GM18526 (cell line): ENCODE measurements around the gene RPL18A.
A peak's percentile ranks its signal among the peaks of the same experiment; 100 is the strongest.

Experiments
- POLR2A ChIP-seq: IDR thresholded peaks from 3 replicates; pipeline ENCODE4 v1.6.1; 2011; ENCODE audit not compliant: insufficient read length; ENCODE audit errors: extremely low read depth

RPL18A gene

DNA sequence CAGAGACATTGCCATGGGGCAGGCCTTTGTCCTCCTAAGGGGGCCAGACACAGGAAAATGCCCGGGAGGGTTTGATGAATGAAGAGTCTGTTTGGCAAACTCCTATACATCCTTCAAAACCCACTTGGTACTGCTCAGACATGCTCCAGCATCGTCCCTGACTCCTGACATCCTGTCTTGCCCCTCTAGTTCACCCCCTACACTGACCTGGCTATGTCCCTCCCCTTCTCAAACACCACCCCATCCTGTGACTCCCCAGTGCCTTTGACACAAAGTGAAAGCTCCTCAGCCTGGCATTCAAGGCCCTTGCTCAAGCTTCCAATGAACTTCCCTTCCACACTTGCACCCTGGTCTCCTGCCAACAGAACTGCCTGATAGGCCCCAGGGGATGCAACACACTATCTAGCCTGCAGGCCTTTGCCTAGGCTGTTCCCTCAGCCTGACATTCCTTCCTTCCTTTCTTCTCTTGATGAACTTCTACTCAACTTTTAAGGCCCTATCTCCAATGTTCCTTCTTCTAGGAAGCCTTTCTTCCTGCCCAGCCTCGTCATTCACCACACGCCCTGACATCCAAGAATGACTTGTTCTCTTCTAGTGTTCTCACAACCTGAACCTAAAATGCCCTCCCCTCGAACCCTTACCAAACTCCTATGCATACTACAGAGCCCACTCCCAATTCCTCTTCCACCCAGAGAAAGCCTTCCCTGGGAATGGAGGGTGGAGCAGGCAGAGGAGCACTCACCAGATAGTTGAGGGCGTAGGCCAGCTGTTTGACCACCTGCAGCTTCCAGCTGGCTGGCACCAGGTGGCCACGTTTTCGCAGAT is 24.3 kb upstream of the RPL18A start:
- TF ChIP-seq POLR2A: no peak

DNA sequence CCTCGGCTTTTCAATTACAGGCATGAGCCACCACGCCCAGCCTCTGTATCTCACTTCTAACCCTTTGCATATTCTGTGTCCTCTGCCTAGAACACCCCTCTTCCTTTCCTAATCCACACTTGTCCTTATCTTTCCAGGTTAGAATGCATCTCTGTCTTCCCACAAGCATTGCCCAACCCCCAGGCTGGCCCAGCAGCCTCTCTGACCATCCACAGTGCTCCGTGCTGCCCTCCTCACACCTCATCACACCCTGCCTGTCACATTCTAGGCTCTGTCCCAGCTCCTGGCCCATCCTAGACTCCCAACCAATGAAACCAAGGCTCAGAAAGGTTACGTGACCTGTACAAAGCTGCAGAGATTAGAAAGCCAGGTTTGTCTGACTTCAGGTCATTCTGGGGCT is 23.2 kb upstream of the RPL18A start:
- no peak for TF ChIP-seq POLR2A

DNA sequence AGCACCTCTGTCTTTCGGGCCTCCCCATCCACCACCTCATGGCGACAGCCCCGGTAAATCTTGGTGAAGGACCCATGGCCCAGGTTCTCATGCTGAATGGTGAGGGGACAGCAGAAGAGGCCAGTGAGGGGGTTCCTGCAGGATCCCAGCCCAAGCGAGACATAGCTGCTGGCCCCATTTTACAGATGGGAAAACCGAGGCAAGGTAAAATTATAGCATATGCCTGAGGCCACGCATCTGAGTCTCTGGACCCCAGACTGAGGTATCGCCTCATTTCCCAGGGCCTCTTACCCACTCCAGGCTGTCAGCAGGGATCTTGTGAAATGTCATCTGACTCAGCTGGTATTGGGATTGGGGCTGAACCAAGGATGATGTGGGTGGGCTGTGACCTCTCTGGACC is 21.7 kb upstream of the RPL18A start:
- no peak for TF ChIP-seq POLR2A

DNA sequence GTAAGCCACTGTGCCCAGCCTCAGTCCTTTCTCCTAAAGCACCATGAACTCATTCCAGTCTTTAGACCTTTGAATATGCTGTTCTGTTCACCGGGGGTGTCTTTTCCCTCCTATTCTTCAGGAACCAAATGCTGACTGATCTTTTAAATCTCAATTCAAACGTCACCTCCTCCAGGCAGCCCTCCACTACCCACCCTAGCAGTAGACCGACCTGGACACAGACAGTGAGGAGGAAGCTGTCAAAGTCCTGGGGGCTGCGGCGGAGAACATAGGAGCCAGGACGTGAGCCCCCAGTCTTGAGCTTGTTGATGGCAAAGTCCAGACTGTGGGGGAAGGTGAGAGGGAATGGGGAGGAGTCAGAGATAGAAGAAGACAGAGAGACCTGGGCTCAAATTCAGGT is 19.7 kb upstream of the RPL18A start:
- no peak for TF ChIP-seq POLR2A

DNA sequence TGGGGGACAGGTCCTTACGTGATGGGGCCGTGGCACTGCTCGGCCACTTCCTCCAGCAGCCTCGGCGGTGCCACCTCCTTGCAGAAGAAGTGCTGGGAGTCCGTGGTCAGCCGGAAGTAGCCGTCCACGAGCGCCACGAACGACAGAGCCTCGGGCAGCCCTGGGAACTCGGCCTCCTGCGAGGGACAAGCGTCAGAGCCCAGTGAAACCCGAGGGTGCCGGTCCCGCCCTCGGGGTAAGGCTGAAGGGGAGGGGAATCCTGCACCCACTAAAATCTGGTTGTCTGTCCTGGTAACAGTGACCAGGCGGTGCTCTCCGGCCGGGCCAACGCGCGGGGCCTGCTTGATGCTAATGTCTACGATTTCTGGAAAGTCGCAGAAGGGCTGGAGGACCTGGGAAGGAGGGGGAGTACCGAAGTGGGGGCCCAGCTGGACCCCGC is 18.3 kb upstream of the RPL18A start:
- no peak for TF ChIP-seq POLR2A

DNA sequence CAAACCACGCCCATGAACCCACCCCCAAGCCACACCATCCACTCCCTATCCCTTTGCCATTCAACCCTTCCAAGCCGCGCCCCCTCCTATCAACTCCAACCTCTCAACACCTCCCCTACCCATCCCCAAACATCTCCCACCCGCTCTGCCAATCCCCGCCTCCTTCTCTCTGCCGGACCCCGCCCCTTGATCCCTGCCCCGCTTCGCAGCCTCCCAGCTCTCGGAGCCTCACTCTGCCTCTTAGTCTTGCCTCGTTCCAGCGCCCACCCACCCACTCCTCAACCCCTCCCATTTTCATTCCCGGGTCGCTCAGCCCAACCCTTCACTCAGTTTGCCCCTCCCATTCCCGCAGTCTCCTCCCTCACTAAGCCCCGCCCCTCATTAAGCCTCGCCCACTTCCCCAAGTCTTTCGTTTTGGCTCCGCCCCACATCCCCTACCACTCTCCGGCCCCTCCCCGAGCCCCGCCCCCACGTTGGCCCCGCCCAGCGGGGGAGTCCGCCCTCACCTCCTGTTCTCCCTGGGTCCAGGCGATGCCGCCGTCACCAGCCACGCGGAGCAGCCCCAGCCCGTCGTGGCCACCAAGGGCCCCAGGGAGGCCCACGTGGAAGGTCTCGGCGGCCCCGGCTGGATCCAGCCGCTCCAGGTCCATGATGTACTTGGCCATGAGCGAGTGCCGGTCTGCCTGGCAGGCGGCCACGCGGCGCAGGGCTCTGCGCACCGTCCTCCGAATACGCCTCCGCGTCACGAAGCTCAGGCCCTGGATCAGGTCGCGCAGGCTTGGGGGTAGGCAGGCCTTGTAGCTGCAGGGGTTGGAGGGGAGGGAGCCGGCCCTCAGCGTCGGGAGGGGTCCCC is 17.7 kb upstream of the RPL18A start:
- no peak for TF ChIP-seq POLR2A

DNA sequence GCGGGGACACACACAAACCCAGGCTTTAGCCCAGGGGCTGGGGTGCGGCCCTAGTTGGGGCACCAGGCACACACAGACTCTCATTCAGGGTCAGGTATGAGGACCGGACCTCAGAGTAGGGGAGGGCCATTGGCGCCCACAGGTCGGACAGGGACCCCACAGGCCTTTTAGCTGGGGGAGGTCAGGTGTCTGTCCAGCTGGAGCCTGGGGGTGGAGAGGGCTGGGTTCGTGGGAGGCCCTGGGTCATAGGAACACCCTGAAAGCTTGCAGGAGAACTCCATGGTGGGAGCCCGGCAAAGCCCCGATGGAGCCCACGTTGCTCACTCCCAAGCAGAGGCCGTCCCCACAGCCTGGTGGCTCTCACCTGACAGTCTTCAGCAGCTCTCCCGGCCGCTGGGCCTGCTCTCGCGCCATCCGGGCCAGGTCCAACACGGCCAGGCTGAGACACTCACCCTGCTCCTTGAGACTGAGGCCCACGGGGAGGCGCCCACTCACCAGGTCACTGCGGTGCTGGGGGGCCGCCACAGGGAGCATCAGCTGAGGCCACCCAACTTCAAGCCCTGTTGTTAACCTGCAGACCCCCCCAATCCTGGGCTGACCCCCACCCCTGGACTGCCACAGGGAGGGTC is 16.9 kb upstream of the RPL18A start:
- no peak for TF ChIP-seq POLR2A

DNA sequence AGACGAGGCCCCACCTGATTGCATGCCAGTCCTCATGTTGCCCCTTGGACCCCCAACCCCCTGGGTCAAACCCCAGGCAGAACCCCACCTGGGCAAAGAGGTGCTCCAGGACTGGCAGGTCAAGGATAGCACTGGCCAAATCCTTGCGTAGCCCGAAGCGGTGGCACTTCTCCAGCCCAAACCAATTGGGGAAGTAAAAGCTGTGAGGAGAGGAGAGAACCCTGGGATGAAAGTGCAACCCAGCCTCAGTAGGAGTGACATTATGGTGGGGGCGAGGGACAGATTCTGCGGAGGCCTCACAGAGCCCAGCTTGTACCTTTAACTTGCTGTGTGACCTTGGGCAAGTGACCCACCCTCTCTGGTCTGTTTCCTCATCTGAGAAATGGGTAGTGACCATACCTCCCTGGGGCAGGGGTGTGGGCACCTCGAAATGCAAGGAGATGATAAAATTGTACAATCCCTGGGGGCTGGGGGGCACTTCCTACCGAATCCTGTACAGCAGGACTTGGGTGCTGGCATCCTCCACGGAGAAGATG is 16.4 kb upstream of the RPL18A start:
- no peak for TF ChIP-seq POLR2A

DNA sequence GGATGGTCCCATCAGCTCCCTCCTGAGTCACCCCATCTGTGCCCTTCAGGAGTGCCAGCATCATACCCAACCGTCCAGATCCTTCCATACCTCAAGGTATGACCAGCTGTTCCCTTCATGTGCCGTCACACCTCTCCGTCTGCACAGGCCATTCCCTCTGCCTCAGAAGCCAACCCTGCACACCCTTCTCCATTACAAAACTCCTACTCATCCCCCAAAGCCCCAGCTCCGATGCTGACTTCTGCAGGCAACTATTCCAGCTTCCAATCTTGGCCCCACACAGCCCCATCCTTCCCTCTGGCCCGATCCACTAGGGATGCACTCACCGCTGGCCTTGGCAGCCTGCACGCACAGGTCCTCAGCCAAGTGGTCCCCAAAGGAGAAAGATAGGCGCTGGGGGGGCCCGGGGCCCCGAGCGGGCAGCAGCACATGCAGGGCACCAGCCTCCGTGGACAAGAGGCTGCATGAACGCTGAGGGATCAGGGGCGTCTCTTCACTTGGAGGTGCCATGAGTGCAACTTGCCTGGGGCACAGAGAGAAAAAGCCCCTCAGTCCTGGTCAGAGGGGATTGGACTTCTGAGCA is 15.7 kb upstream of the RPL18A start:
- TF ChIP-seq POLR2A: no peak

DNA sequence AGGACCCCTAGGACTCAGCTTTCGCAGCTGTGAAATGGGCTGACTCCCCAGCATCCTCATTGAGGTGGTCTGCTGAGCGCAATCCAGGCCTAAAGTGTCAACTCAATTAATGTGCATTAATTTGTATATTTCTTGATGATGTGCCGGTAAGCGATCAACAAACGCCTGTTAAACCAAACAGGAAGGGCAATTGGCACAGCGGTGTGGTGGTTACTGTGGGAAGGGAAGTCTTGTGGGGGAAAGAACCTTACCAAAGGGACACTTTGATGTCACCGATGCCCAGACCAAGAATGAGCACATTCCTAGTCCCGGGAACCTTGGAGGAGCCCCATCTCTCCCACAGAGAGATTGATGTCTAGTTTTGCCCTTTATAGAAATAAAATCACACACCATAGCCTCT is 13.6 kb upstream of the RPL18A start:
- TF ChIP-seq POLR2A: no peak

DNA sequence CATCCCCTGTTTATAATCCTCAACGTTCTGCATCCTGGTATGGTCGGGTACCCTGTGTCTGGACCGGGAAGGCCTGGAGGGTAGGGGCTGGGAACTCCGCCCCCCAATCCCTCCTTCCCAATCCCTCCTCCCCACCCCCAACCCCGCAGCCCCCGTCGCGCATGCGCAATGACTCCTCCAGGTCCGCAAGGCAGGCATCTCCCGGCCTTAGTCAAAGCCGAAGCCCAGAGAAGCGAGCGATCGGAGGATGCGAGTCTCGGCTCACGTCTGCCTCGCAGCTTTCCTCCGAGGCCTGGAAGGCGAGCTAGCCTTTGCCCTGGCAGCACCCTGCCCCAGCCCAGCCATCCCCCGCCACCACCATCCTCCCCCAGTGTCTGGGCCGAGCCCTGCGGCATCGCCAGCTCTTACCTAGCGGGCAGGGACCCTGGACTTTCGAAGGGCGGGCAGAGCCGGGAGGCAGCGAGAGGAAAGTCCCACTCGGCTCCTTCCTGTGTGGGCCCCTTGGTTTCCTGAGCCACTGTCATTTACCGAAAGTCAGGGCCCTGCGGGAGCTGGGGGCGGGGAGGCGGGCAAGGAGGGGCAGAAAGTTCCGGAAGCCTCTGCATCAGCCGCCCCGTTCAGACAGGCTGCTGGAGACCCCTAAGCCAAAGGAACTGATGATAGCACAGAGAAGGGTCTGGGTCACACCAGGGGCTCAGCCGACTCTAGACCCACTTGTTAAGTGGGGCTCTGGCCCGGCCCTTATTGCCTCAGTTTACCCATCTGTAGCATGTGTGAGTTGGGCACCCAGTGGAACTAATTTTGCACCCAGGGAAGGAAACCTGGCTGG is 12.0 kb upstream of the RPL18A start, which contains the start of gene JAK3:
JAK3 (minus strand) TSS at position 445 of the 829 bp plus-strand sequence. CDS start 3,565 bp downstream, outside the sequence.
- TF ChIP-seq POLR2A: peak; percentile 79

DNA sequence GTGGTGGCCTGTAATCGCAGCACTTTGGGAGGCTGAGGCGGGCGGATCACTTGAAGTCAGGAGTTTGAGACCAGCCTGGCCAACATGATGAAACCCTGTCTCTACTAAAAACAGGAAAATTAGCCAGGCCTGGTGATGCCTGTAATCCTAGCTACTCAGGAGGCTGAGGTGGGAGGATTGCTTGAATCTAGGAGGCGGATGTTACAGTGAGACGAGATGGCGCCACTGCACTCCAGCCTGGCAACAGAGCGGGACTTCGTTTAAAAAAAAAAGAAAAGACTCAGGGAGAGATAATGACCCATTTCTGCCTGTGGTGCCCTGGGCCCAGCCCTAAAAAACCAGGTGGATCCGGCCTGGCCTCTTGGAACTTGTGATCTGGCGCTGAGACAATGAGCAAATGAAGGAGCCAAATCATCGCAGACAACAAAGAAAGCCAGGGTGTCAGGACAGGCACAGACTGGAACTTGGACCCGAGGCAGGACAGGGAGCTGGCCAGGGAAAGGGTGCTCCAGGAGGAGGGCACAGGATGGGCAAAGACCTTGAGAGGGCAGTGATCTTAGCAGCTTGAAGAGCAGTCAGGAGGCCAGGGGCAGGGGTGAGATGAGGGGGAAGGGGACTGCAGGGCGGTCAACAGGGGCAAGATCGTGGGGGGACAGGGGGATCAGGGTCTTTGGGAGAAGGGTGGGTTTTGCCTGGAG is 11.0 kb upstream of the RPL18A start:
- TF ChIP-seq POLR2A: no peak

DNA sequence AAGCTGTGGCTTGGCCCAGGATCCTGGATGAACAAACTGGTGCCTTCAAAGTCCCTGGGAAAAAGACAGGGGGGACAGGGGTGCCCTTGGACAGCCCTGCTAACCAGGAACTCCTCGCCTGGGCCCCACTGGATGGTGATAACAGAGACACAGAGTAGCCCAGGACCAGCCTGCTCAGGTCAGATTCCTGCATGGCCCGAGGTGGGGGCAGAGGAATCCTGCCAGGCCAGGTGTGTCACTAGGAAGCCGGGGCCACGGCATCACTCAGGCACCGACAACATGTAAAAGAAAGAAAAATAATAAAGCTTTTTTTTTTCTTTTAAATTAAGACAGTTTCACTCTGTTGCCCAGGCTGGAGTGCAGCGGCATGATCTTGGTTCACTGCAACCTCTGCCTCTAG is 5.6 kb upstream of the RPL18A start:
- no peak for TF ChIP-seq POLR2A
